NCI-H82 treated with DMSO at 0.1 percent for 48 hours (cell line): ENCODE data around the gene LRRK2.
"Not testable (repeated sequence)": the region's sequence is repeated elsewhere in the genome, so short reads cannot be mapped to it uniquely, and the experiment has no call there.

ENCODE experiments used
- DNase-seq: peaks from one replicate; lab custom pipeline; 2025; ENCODE audit not compliant: unreplicated experiment; lab: John Stamatoyannopoulos, UW

The LRRK2 gene

GRCh38 chr12:40244526-40245156 is 19.8 kb downstream of the LRRK2 start:
- not testable (repeated sequence) for DNase-seq

GRCh38 chr12:40248034-40248433 is 23.2 kb downstream of the LRRK2 start:
- DNase-seq, result no peak

- no peak for DNase-seq
These were observed 23.9 kb downstream of the LRRK2 start for GRCh38 chr12:40248585-40249297.

GRCh38 chr12:40250652-40251051 is 25.9 kb downstream of the LRRK2 start:
- not testable (repeated sequence) for DNase-seq

GRCh38 chr12:40253936-40254335 is 29.1 kb downstream of the LRRK2 start:
- DNase-seq, result no peak

DNA sequence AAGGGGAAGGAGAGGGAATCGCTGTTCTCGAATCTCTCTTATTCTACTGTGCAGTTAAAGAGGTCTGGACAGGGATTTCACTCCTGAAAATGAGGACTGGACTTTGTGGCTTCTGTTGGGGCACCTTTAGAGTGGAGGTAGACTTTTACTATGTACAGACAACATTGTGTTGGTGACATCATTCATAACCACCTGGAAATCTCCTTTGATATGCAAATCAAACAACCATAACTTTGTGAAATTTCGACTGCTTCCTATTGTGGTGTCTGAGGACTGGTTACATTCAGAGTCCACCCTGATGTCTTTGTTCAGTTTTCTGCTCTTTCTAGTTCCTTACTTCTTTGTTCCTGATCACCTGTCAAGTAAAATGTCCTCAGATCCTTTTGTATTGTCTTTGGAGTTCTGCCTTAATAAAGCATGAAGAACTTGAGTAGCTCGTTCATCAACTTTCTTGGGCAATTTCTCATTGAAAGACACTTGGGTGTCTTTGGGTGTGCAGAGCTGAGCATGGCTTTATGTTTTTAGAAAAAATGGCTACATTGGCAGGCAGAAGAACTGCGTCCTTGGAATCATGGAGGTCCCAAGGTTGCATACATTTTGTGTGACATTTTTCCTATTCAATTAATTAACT is 29.8 kb downstream of the LRRK2 start:
- no peak for DNase-seq

GRCh38 chr12:40258371-40258770 is 33.6 kb downstream of the LRRK2 start:
- no peak for DNase-seq

- DNase-seq, result no peak
These were observed 37.1 kb downstream of the LRRK2 start for GRCh38 chr12:40261937-40262336.

DNA sequence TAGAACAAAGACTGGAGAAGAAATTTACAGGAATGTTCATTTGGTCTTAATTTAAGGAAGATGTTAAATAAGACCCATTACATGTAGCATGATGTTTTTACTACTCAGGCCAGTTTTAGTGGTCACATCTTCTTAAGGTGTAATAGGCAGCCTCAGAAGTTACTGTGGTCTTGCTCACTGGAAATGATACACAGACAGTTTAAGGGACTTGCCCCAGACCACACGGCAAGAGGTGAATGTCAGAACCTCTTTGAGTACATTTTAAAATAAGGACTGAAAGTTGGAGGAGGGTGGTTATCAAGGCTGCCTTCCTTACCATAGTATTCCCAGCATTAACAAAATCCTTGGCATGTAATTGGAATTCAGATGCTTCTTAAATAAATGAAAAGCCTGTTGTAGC is 37.9 kb downstream of the LRRK2 start:
- DNase-seq, result no peak

DNA sequence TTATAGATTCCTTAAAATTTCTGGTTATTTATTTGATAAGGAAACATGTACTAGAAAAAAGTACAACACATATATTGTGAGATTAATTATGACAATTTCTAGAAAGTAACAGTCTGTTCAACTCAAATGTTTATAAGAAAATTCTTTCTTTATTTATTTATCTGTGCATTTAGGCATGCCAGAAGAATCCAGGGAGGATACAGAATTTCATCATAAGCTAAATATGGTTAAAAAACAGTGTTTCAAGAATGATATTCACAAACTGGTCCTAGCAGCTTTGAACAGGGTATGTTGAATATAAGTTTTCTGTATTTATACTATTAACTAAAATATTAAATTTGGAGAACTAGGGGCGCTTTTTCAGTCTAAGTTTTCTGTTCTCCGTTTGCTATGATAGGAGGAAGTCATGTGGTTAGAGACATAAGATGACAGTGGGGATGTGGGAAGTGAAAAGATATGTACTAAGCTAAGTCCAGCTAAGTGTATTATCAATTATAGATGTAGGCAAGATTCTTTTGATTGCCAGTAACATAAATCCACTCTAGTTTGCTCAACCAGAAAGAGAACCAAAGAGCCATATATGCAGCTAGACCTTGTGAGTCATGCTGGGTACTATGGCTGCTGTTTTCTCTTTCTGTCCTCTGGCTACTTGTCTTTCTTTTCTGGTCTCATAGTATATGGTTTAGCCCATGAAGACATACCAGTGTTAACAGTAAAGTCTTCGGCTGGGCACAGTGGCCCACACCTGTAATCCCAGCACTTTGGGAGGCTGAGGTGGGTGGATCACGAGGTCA is 39.0 kb downstream of the LRRK2 start:
- no peak for DNase-seq

DNA sequence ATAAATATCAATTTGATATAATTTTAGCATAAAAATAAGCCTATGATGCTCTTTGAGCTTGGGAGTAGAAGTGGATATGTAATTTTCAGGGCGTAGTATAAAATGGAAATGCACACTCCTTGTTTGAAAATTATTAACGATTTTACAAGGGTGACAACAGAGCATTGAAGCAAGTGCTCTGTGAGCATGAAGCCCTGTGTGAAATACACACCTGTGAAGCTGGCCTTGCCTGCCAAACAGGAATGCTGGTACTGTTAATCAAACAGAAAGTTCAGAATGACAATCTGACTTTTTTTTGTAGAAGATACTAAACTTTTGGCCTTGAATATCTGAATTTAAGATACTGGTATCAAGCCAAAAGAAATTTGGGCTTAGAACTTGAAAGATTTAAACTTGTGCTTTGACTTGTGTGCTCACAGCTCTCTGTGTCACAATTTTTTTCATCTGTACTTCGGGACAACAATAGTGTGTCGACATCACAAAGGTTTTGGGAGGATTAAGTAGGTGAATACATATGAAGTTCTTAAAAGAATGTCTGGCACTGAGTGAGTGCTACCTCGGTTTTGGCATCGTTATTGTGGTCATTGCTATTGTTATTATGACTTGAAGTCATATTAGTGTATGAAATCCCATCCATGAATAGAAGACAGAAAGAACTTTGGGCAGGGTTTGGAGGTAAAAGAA is 47.3 kb downstream of the LRRK2 start:
- DNase-seq, result no peak

GRCh38 chr12:40281791-40282364 is 57.1 kb downstream of the LRRK2 start:
- no peak for DNase-seq

- no peak for DNase-seq
These were observed 61.8 kb downstream of the LRRK2 start for GRCh38 chr12:40286583-40286982.

DNA sequence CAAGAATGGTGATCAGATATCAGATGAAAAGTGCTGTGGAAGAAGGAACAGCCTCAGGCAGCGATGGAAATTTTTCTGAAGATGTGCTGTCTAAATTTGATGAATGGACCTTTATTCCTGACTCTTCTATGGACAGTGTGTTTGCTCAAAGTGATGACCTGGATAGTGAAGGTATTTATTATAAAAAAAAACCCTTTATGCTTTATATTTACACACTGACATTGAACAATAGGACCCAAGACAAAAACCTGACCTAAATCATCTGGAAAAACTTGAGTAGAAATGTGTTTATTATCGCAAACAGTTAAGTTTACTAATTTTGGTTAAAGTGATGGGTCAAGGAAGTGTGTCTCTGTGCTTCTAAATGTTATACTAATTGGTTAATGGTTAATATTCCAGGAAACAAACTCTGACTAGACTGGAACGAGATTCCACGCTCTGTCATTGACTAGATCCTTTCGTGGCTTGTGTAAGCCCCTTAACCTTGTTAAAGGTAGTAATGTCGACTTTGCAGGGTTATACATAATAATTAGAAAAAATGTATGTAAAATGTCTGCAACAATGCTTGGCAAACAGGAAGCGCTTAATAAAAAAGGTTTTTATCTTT is 62.7 kb downstream of the LRRK2 start:
- no peak for DNase-seq

DNA sequence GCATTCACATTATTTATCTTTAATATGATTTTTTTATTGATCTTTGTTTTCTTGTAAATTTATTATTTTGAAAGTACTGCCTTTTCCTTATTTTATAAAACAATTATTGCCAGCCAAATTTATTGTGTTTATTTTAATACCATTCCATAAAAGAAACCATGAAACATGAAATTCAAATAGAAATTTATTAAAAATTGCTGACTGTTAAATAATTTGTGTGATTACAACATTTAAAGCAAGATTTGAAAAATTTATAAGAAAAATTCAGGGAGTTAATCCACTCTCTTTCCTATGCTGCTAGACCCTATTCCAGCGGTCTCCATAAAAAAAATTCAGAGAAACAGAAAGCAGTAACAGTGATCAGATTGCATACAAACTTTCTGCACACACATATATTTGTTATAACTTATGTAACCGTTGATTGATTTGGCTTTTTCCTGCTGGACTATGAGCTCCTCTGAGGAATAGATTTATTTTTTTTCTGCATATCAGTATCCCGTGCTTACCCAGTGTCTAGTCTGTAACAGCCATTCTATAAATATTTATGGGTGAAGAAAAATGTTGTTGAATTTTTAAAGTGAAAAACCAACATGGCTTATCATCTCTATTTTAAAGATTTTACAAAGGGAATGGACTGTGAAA is 68.1 kb downstream of the LRRK2 start:
- no peak for DNase-seq

DNA sequence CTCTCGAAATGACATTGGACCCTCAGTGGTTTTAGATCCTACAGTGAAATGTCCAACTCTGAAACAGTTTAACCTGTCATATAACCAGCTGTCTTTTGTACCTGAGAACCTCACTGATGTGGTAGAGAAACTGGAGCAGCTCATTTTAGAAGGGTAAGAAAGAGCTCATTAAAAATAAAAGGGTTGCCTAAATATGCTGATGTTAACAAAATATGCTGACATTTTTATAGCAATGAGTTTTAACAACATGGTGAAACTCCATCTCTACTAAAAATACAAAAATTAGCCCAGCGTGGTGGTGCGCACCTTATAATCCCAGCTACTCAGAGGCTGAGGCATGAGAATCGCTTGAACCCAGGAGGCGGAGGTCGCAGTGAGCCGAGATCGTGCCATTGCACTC is 73.5 kb downstream of the LRRK2 start:
- DNase-seq, result no peak

GRCh38 chr12:40300490-40300889 is 75.7 kb downstream of the LRRK2 start:
- DNase-seq, result no peak

- no peak for DNase-seq
These were observed 84.2 kb downstream of the LRRK2 start for GRCh38 chr12:40309001-40309400.

- no peak for DNase-seq
These were observed 85.4 kb downstream of the LRRK2 start for GRCh38 chr12:40310211-40310610.

GRCh38 chr12:40312196-40312595 is 87.4 kb downstream of the LRRK2 start:
- DNase-seq, result no peak
